DMS79 treated with DMSO at 0.1 percent for 48 hours (cell line): ENCODE data around the gene LAMB4.

Experiments used
- DNase-seq: peaks from one replicate; lab custom pipeline; 2025; lab: John Stamatoyannopoulos, UW

Gene LAMB4

DNA sequence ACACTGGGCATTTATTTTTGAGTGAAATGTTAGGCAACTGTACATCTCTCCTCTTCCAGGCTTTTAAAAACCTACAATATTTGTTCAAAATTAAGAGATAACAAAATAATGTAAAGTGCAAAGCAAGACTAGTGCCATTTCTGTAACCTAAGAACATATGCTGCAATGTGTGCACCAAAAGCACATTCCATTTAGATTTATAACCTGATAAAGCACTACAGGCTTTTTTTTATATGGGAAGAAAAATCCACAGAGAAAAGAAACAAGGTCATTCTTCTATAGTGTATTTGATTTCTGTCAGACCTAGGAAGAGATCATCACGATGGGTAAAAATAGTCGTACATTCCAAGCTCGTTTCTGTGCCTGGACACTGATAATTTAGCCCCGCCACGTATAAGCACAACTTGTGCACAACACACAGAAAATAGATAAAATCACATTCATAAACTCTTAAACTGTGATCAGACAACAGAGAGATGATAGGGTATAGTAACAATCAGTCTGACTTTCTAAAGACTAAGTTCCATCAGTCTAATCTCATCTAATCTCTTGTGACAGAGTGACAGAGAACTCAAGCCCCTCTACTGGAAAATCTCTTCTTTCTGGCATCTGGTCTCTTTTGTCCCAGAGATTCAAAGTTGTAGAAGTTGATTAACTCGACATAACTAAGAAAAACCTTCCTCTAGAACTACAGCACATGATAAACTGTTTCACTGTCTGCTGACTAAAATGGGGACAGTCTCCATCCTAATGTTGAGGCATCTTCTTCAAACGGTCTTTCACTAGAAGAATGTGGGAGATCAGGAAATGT is 133.9 kb downstream of the LAMB4 start:
- DNase-seq: no peak

DNA sequence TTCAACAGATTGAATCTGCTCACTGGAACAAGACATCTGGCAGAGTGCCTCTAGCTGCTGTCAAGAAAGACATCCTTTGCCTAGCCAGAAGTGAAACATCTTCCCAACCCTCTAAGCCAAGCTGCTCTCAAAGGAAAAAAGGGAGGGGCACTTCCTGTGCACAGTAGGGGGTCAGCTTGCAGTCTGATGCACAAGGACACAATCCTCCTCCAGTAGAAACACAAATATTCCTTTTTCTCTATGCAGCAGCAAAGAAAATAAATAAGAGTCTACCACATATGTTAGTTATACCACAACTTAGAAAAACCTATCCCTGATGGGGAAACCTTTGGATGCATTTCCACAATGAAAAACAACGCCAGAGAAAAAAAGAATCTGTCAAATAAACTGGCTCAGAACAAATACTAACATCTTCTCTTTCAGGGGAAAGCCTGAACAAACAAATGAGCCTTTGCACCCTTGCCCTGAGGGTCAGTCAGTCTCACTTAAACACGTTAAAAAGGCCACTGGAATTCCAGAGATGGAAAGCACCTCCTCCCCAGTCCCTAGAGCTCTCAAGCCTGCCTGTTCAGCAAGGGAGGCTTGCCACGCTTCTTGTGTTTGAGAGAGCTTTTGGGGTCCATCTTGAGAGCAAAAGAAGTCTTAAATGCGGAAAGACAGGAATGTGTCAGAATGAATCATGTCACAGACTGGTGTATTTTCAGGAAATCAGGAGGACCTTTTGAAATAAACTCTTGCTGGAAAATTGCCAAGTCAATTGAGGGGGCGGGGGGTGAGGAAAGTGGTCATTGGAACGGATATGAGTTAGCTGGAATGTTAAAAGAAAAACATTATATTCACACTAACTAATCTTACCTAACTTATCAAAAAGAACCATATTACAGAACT is 134.7 kb downstream of the LAMB4 start:
- DNase-seq: peak; percentile 42

DNA sequence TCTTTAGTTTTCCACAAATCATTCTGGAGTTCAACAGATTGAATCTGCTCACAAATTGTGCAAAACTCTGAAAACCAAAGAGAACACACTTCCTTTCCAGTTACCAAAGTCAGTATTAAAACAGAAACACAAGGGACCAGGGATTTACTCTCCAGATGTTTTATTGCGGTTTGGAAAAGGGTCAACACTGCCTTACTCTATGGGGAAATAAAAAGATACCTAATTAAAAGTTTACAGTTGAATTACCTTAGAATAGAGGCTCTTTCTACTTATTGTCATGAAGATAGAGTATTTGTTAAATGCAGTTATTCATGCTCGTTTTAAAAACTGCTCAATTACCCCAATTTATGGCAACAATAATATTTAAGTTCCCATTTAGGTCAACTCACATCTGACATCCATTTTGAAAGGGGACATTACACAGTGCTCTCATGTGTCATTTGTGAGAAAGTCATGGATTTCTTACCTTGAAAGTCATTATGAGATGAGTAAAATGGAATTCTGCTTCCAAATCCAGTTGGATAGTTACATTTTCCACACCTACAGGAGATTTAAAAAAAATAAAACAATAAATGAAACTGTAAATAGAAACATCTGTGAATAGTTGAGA is 135.6 kb downstream of the LAMB4 start:
- DNase-seq: peak; percentile 18

DNA sequence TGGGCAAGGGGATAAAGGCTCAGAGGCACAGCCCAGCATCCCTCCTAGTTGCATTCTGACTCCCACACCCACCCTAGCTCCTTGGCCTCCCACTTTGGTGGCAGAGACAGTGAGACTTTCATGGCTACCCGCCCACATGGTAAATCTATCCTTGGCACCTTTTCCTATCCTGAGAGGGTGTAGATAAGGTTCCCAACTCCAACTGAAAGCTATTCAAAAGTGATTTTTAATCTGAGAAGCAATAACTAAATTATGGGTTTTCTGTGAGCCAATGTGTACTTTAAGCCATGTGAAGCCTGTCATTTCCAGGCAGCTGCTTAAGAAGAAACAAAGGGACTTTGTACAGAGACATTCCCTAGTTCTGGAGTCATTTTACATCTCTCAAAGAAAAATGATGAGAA is 136.3 kb downstream of the LAMB4 start:
- DNase-seq: no peak

DNA sequence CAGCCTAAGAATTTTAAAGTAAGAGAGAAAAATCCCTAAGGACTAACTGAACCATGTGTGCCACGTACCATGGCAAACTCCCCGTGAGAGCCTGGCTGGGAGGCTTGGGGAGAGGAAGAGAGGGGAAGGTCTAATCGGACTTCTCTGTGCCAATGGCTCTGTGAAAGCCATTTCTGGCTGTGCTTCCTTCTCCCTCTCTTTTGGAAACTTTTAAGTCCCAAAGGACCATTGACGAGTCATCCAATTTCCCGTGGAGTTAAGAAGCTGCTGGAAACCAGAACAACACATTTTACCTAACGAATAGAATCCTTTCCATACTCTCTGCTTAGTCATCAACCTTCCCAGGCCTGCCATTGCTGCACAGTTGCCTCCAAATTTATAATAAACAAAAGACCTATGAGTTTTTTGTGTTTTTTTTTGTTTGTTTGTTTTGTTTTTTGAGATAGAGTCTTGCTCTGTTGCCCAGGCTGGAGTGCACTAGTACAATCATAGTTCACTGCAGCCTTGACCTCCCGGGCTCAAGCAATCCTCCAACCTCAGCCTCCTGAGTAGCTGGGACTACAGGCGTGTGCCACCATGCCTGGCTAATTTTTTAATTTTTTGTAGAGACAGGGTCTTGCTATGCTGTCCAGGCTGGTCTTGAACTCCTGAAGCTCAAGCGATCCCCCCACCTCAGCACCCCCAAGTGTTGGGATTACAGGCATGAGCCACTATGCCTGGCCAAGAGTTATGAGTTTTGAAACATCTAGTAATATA is 140.4 kb downstream of the LAMB4 start:
- DNase-seq: no peak

DNA sequence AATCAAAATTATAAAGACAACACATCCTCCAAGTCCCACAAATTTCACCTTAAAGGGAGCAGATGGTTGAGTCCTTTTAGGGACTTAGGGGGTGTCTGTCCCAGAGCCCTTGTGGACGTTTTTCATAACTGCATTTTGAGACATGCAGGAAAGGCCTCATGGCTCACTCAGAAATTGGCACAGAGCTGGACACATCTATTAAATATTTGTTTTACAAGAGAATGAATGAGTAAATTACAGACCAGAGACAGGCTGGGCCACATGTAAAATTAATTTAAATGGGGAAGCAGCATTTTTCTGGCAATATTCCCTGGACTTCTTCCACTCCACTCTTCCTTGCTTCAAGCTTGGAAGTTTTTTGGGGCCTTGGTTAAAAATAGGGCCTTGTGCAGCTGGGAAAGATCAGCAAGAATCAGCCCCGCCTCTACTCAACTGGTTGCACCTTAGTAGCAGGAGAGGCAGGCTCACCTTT is 147.2 kb downstream of the LAMB4 start:
- DNase-seq: peak; percentile 93

DNA sequence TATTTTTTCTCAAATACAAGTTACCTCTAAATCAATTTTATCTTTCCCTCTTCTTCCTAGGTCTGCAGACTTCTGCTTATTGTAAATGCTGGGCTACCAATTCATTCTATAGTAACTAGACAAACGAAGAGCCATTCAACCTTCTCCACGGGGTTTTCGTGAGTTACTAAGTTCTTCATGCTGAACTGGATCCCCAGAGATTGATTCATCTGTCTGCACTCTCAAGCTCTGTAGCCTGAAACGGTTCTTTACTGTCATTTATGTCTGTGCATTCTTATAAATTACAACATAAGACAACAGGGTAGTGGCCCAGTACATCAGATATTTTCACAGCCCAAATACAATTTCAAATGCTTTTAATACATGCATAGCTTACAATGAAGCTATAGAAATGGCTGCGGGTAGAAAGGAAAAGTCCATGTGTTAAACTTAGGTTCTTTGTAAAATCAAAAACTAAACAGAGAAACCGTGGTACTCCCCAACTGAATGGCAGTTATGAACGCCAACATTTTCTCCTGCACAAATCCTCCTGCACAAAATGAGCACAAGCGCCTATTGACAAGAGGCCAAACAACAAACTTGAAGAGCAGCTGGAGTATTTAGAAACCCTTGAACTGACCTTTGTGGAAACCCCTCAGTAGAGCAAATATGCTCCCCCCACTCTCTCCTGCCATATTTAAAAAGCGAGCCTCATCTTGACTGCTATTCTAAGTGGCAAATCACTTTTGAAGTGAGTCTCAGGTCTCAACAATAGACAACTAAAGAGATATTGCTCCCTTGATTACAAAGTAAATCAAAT is 147.9 kb downstream of the LAMB4 start:
- DNase-seq: peak; percentile 96

DNA sequence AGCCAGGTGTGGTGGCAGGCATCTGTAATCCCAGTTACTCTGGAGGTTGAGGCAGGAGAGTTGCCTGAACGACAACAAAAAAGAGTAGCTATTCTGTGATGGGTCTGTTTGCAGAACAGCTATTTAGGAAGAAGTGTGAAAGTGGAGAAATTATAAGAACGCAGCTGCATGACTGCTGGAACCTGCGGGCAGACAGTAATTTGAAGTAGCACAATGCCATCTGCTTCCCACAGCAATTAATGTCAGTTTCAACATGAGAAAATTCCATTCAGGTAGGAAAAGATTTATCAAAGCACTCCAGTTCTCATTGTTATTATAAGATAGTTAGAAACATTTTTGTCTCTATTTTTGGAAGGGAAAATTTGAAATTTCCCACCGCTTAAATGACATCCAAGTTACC is 148.7 kb downstream of the LAMB4 start:
- DNase-seq: peak; percentile 35

DNA sequence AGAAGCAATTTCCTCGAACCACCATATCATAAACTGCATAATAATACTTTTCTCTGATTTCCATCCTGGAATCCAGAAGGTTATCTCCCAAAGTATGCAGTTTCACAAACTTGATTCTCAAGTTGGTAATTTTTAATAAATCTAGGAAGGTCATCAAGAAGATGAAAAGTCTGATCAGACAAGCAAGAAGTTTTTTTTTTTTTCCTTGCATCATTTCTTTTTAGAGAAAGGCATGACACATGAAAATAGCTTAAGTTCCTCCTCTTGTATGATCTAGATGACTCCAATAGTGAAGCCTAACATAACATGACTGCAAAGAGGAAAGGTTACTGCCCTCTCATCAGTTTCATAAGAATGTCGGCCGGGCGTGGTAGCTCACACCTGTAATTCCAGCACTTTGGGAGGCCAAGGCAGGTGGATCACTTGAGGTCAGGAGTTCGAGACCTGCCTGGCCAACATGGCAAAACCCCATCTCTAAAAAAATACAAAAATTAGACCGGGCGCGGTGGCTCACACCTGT is 149.4 kb downstream of the LAMB4 start:
- no peak for DNase-seq

DNA sequence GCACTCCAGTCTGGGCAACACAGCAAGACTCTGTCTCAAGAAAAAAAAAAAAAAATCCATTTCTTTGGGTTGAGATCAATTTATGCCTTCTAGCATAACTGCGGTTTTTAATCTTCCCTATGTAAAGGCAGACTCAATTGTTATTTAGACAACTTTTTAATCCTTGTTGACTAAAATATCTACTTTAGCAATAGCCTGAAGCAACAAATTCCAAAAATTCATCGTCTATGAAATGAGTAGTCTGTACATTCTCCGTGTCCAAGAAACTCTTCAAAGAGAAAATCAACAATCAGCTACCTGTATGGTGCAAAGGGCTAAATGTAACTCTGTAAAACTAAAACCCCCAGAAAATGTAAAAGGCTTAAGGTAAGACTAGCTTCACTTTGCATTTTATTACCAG is 150.0 kb downstream of the LAMB4 start:
- DNase-seq: no peak

DNA sequence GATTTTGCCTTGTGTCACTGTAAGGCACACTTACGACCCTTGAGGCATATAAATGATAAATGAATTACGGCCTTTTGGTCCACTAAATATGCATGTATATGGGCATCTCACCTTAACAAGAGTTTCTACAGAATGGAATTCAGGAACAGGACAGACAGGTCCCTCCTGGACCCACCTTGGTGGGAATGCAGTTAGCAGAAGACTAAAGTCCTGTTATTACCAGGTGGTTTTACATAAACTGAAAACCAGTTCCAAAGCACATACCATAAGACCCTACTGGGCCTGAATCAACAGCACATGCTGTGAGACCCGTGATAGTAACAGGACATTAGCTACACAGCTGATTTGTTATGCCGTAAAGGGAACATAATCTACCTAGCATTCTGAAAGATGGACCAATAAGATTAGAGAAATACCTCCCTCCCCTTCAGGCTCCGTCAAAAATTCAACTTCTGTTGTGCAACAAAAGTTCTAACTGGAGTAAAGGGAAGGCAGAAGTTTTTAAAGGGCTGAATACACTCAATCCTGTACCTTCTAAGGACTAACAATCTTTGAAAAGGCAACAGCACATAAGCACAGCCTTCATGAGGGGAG is 151.2 kb downstream of the LAMB4 start:
- no peak for DNase-seq

DNA sequence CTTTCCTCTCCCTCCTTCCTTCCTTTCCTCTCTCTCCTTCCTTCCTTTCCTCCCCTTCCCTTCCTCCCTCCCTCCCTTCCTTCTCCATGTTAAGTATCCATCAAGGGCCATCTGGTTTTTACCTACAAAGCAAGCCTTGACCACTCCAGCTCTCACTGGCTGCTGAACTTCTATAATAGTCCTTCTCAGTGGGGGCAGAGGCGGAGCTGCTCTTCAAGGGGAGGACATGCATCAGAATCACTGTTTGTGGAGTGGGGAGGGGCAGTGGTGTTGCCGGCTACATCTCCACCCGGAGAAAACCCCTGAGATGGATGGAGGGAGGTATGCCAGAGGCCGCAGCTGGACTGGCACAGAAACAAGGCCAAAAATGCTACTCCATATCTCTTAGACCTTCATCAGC is 153.1 kb downstream of the LAMB4 start:
- no peak for DNase-seq

DNA sequence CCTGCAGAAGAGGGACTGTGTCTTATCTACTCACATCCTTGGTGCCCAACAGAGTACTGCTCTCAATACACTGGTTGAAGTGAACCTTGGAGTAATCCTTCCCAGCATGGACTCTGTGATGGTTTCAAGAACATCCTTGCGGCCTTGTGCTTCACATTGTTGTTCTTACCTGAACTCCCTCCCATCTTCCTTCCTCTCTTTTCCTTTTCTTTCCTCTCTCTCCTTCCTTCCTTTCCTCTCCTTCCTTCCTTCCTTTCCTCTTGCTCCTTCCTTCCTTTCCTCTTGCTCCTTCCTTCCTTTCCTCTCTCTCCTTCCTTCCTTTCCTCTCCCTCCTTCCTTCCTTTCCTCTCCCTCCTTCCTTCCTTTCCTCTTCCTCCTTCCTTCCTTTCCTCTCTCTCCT is 153.5 kb downstream of the LAMB4 start:
- no peak for DNase-seq

DNA sequence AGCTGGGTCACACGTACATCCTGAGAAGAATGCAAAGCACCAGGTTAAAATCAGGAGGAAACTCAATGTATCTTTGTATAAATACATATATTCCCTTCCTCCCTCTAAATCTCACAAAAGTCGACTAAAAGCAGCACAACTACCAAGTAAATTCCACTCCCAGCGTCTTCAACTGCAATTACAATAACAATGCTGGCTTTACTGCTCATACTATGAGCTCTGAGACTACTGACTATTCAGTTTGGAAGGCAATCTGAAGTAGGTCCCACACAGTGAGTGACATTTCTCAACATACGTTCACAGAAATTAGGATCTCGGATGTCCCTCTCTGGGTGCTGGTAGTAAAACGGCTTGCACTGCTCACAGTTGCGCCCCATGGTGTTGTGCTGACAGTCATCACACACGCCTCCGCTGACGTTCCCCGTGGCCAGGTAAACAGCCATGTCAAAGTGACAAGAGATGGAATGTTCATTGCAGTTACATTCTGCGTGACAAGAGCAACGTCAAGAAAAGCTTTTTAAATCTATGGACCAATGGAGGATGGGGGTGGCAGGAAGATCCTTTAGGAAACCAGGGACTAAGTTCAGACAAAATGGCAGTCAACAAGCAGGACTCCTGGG is 154.7 kb downstream of the LAMB4 start:
- DNase-seq: no peak

DNA sequence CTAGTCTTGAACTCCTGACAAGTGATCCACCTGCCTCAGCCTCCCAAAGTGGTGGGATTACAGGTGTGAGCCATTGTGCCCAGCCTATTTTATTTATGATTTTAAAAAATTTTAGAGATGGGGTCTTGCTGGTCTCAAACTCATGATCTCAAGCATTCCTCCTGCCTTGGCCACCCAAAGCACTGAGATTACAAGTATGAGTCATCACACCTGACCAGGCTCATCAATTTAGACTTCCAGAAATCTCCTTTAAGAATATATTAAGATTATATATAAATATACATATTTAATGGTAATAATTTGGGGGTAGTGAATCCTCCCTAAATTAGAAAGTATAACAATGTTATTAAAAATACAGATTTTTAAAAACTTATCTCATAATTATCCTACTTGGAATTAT is 156.3 kb downstream of the LAMB4 start:
- no peak for DNase-seq
